NCI-H2029 (cell line): ENCODE results near the gene ADARB2.

ENCODE experiments used
- DNase-seq: peaks from one replicate; lab custom pipeline; 2025; lab: John Stamatoyannopoulos, UW

Gene ADARB2

GRCh38 chr10:1685699-1686490, 51.4 kb downstream of the ADARB2 start:
- DNase-seq = no peak

- no peak for DNase-seq
Observed at GRCh38 chr10:1684991-1685390, 52.3 kb downstream of the ADARB2 start.

GRCh38 chr10:1683649-1684048, 53.7 kb downstream of the ADARB2 start:
- DNase-seq = no peak

GRCh38 chr10:1679821-1680650, 57.3 kb downstream of the ADARB2 start:
- no peak for DNase-seq

GRCh38 chr10:1678084-1678483, 59.2 kb downstream of the ADARB2 start:
- no peak for DNase-seq

GRCh38 chr10:1677307-1677939, 59.9 kb downstream of the ADARB2 start:
- DNase-seq = no peak

GRCh38 chr10:1674501-1674900, 62.8 kb downstream of the ADARB2 start:
- DNase-seq = no peak

GRCh38 chr10:1673568-1674345, 63.6 kb downstream of the ADARB2 start:
- no peak for DNase-seq

GRCh38 chr10:1672001-1672781, 65.1 kb downstream of the ADARB2 start:
- no peak for DNase-seq

- no peak for DNase-seq
Observed at GRCh38 chr10:1671366-1672000, 65.8 kb downstream of the ADARB2 start.

GRCh38 chr10:1670541-1671365, 66.6 kb downstream of the ADARB2 start:
- no peak for DNase-seq

- no peak for DNase-seq
Observed at GRCh38 chr10:1669433-1669832, 67.9 kb downstream of the ADARB2 start.

- DNase-seq = no peak
Observed at GRCh38 chr10:1668399-1668798, 68.9 kb downstream of the ADARB2 start.

- DNase-seq = no peak
Observed at GRCh38 chr10:1667392-1667791, 69.9 kb downstream of the ADARB2 start.

- no peak for DNase-seq
Observed at GRCh38 chr10:1666147-1666546, 71.2 kb downstream of the ADARB2 start.

- DNase-seq = no peak
Observed at GRCh38 chr10:1665681-1666080, 71.6 kb downstream of the ADARB2 start.

GRCh38 chr10:1665021-1665661, 72.2 kb downstream of the ADARB2 start:
- no peak for DNase-seq

- no peak for DNase-seq
Observed at GRCh38 chr10:1664333-1664964, 72.9 kb downstream of the ADARB2 start.

GRCh38 chr10:1663226-1663625, 74.1 kb downstream of the ADARB2 start:
- DNase-seq = no peak
